HepG2 (cell line): ENCODE results near the gene NANOS1. TPM values are rescaled to one million over a fixed set of nuclear protein-coding genes. Genes with fewer than 3 reads are reported as not detected.
A peak's percentile ranks its signal among the peaks of the same experiment; 100 is the strongest.

Source experiments
- ATAC-seq: fragments of 200-7000 bp; cut with Tn5 transposase; 3 replicates; pipeline ENCODE4 v1.9.1; 2020; ENCODE audit warnings: mild to moderate bottlenecking, moderate library complexity
- BruUV-seq: library from RNA; stranded (reverse); fragments of 400-500 nt; replicated peaks from 2 replicates; lab custom pipeline; 2021; lab: Mats Ljungman, UMichigan
- CTCF ChIA-PET: fragments of 300-600 bp; formaldehyde crosslinking; extraction: SDS; loops from one replicate; lab custom pipeline; 2021; ENCODE audit warnings: low total read pairs, inconsistent platforms, low intra/inter-chr PET ratio; lab: Yijun Ruan, JAX
- POLR2A ChIA-PET: fragments of 350-600 bp; sonication (Branson Sonifier 250); formaldehyde crosslinking; loops from one replicate; lab custom pipeline; 2020; ENCODE audit warnings: antibody characterized with exemption, inconsistent platforms; lab: Yijun Ruan, JAX
- DNase-seq: peaks from one replicate; pipeline ENCODE4 v3.0.0-alpha.2; 2015; ENCODE audit warnings: low spot score
- FAIRE-seq: peaks from 3 replicates; lab custom pipeline; 2011; peaks lifted over from hg19 to GRCh38; lab: Jason Lieb, UNC
- H2AFZ ChIP-seq: one replicate; pipeline ENCODE4 v1.6.1; 2011; ENCODE audit warnings: low read length, inconsistent platforms
- H3K27ac ChIP-seq: fragments of 300-600 bp; 3 replicates; pipeline ENCODE4 v1.8.0; 2011; ENCODE audit warnings: mixed run types, mild to moderate bottlenecking, mixed read lengths, low read length, inconsistent platforms; ENCODE audit not compliant: insufficient read depth; ENCODE audit errors: extremely low read length
- H3K27me3 ChIP-seq, 2 experiments: fragments of 200-600 bp in 1 of 2; 2 replicates in 1 of 2; 3 replicates in 1 of 2; pipeline versions ENCODE4 v1.6.0 to v1.8.0; 2011; ENCODE audit warnings: low read length in 2 of 2, mild to moderate bottlenecking in 2 of 2, moderate library complexity in 2 of 2, inconsistent platforms in 1 of 2; ENCODE audit not compliant: insufficient read depth in 2 of 2, control insufficient read depth in 1 of 2
- H3K36me3 ChIP-seq, 2 experiments: fragments of 200-600 bp in 1 of 2; replicated peaks in 1 of 2; 2 replicates in 1 of 2; 3 replicates in 1 of 2; pipeline versions ENCODE4 v1.5.1 to v1.8.0; 2011; ENCODE audit warnings: low read length in 2 of 2, inconsistent platforms in 1 of 2; ENCODE audit not compliant: insufficient read depth in 2 of 2, control insufficient read depth in 1 of 2
- H3K4me1 ChIP-seq: 2 replicates; pipeline ENCODE4 v1.5.1; 2012; ENCODE audit warnings: low read length, inconsistent platforms; ENCODE audit not compliant: insufficient read depth
- H3K4me2 ChIP-seq: 2 replicates; pipeline ENCODE4 v1.6.0; 2011; ENCODE audit warnings: low read depth, low read length, inconsistent platforms
- H3K4me3 ChIP-seq, 3 experiments: fragments of 200-600 bp in 1 of 3; sonication (generic), shearing (Covaris generic) in 1 of 3; replicated peaks in 1 of 3; 2 replicates each; pipeline ENCODE4 v1.5.1; 2011 to 2016; ENCODE audit warnings: low read length in 3 of 3, inconsistent platforms in 2 of 3, low read depth in 2 of 3, mild to moderate bottlenecking in 2 of 3, control low read depth in 1 of 3, mixed read lengths in 1 of 3; ENCODE audit not compliant: insufficient read depth in 1 of 3
- H3K79me2 ChIP-seq: one replicate; pipeline ENCODE4 v1.6.1; 2011; ENCODE audit warnings: low read length, inconsistent platforms; ENCODE audit not compliant: insufficient read depth
- H3K9ac ChIP-seq: 2 replicates; pipeline ENCODE4 v1.6.0; 2011; ENCODE audit warnings: mild to moderate bottlenecking, low read depth, low read length, inconsistent platforms; ENCODE audit not compliant: insufficient read depth
- H3K9me3 ChIP-seq: 2 replicates; pipeline ENCODE4 v1.5.1; 2012; ENCODE audit warnings: mild to moderate bottlenecking, low read length
- H4K20me1 ChIP-seq: 2 replicates; pipeline ENCODE4 v1.6.0; 2011; ENCODE audit warnings: inconsistent platforms, mild to moderate bottlenecking, low read length, moderate library complexity; ENCODE audit not compliant: insufficient read depth
- NBN ChIP-seq: fragments of 450-650 bp; conservative IDR thresholded peaks from 2 replicates; pipeline ENCODE4 v1.6.1; 2017
- ZFP37 ChIP-seq: sonication (generic); formaldehyde crosslinking; IDR thresholded peaks from 2 replicates; pipeline ENCODE4 v1.4.0; 2020; ENCODE audit warnings: missing genetic modification reagents, borderline replicate concordance
- WGBS: methylation state at CpG from one replicate; pipeline ENCODE4 v1.1.6; 2017; ENCODE audit warnings: low lambda C conversion rate; 5-methylcytosine and 5-hydroxymethylcytosine counted together
- in situ Hi-C: cut with HindIII; loops from 2 replicates; pipeline ENCODE4 v1.10.0; 2017; ENCODE audit warnings: low pct_unique_long_range_greater_than_20kb; ENCODE audit not compliant: extremely low pct_ligation_motif_present
- intact Hi-C: fragments of 100-400 bp; cut with micrococcal nuclease; formaldehyde crosslinking; loops from one replicate; pipeline ENCODE4 v1.10.0; 2022; ENCODE audit not compliant: unreplicated experiment
- polyA plus RNA-seq, 8 experiments: library from polyadenylated mRNA; depleted of rRNA in 3 of 8; stranded (reverse) in 7 of 8; unstranded in 1 of 8; fragments of >200 nt; fragmentation: Illumina TruSeq in 4 of 8; extraction: Trizol in 4 of 8; gene quantifications; 2 replicates each; pipeline versions ENCODE4 v1.2.1 to v1.2.3, GENCODE V29; 2011 to 2016; ENCODE audit warnings: low read depth in 4 of 8, missing spikeins in 1 of 8, mixed read lengths in 1 of 8; ENCODE audit not compliant: insufficient read depth in 1 of 8
- total RNA-seq, 5 experiments: library from RNA; depleted of rRNA; stranded (reverse); fragments of >200 nt; fragmentation: Illumina TruSeq; extraction: Trizol; gene quantifications; 2 replicates each; pipeline ENCODE4 v1.2.3, GENCODE V29; 2016; ENCODE audit warnings: low read depth in 1 of 5
- TF ChIP-seq, protein P1 (sequence below), 2 experiments: fragments of 450-650 bp in 1 of 2; sonication (generic) in 1 of 2; formaldehyde crosslinking in 1 of 2; IDR thresholded peaks; 2 replicates each; pipeline versions ENCODE4 v1.6.1 to v1.8.0; 2016 to 2022; ENCODE audit warnings: antibody characterized with exemption in 1 of 2, mild to moderate bottlenecking in 1 of 2, missing genetic modification reagents in 1 of 2
- TF ChIP-seq, protein P2 (sequence below): sonication (generic); formaldehyde crosslinking; conservative IDR thresholded peaks from 2 replicates; pipeline ENCODE4 v1.8.0; 2022; ENCODE audit warnings: low read depth, missing genetic modification reagents

NANOS1 gene
- total and polyA plus RNA-seq, 2 of the 13 experiments (the other 11 are each of a cell fraction or from before 2014, with no cell fraction given) = 1.7 to 2.2 TPM

DNA sequence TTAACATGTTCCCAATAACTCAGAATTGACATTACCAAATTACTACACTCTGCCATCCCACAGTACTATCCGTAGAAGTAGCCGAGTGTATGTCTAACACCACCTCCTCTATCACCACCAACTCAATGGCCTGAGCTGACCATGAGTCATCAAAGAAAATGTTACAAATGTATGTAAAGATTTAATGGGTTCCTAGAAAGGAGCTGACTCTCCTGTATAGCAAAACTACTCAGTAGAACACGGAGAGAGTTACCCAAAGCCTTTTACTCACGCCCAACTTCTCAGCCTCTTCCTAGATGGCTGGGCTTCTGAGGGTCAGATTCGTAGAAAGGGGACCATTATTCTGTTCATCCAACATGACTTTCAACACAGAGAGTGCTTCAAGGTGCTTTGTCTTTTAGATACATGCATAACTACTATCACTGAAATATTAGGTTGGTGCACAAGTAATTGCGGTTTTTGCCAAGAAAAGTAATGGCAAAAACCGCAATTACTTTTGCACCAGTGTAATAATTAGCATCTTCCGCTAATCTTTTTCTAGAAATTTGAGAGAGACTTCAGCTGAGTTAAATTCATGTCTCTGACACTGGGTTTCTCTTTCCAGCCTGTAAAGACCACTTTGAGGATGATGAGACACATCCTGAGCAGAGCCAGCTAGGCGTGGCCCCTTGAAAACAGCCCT is 24.0 kb upstream of the NANOS1 start:
- Histone ChIP-seq H3K27me3 (peaks cover 0 to 18% of the 10 kb centered on the region in 2 experiments; a peak in 2 of 5 replicates), H3K4me1 (peaks cover 27% of the 10 kb centered on the region), H3K27ac (no peak overlapping the region), H3K9me3 (no peaks in the 10 kb centered on the region), H3K79me2 (no peaks in the 10 kb centered on the region), H2AFZ (no peak overlapping the region), H3K9ac (no peak overlapping the region), H3K36me3 (no peaks in the 10 kb centered on the region), H4K20me1 (no peaks in the 10 kb centered on the region), H3K4me2 (no peak overlapping the region), H3K4me3 (no peak overlapping the region)
- no TSS peak for BruUV-seq
- ATAC-seq (no peak), DNase-seq (no peak), FAIRE-seq (no peak)
- in situ Hi-C loops (no loop called here), intact Hi-C loops (no loop called here)
- POLR2A ChIA-PET = no interaction called here
- 50% methylated on average over 9 of the region's 9 CpGs for WGBS
- TF ChIP-seq, protein P1, sequence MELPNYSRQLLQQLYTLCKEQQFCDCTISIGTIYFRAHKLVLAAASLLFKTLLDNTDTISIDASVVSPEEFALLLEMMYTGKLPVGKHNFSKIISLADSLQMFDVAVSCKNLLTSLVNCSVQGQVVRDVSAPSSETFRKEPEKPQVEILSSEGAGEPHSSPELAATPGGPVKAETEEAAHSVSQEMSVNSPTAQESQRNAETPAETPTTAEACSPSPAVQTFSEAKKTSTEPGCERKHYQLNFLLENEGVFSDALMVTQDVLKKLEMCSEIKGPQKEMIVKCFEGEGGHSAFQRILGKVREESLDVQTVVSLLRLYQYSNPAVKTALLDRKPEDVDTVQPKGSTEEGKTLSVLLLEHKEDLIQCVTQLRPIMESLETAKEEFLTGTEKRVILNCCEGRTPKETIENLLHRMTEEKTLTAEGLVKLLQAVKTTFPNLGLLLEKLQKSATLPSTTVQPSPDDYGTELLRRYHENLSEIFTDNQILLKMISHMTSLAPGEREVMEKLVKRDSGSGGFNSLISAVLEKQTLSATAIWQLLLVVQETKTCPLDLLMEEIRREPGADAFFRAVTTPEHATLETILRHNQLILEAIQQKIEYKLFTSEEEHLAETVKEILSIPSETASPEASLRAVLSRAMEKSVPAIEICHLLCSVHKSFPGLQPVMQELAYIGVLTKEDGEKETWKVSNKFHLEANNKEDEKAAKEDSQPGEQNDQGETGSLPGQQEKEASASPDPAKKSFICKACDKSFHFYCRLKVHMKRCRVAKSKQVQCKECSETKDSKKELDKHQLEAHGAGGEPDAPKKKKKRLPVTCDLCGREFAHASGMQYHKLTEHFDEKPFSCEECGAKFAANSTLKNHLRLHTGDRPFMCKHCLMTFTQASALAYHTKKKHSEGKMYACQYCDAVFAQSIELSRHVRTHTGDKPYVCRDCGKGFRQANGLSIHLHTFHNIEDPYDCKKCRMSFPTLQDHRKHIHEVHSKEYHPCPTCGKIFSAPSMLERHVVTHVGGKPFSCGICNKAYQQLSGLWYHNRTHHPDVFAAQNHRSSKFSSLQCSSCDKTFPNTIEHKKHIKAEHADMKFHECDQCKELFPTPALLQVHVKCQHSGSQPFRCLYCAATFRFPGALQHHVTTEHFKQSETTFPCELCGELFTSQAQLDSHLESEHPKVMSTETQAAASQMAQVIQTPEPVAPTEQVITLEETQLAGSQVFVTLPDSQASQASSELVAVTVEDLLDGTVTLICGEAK (IDR thresholded peaks at IDR 0.05) = peak; percentile 68
- TF ChIP-seq, protein P1 (CRISPR knock-in tag; IDR thresholded peaks at IDR 0.05) = no peak
- no peak for TF ChIP-seq ZFP37 (CRISPR knock-in tag)
- no peak for TF ChIP-seq NBN
- TF ChIP-seq, protein P2, sequence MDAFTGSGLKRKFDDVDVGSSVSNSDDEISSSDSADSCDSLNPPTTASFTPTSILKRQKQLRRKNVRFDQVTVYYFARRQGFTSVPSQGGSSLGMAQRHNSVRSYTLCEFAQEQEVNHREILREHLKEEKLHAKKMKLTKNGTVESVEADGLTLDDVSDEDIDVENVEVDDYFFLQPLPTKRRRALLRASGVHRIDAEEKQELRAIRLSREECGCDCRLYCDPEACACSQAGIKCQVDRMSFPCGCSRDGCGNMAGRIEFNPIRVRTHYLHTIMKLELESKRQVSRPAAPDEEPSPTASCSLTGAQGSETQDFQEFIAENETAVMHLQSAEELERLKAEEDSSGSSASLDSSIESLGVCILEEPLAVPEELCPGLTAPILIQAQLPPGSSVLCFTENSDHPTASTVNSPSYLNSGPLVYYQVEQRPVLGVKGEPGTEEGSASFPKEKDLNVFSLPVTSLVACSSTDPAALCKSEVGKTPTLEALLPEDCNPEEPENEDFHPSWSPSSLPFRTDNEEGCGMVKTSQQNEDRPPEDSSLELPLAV (CRISPR knock-in tag) = no peak
- CTCF ChIA-PET = no interaction called here
